H9 (cell line): ENCODE data around the gene MYH7. TPM values are rescaled to one million over a fixed set of nuclear protein-coding genes. Genes with fewer than 3 reads are reported as not detected.

Experiments used
- DNase-seq: peaks from one replicate; pipeline ENCODE4 v3.0.0-alpha.2; 2017
- H2AFZ ChIP-seq: one replicate; pipeline ENCODE4 v1.6.1; 2013; ENCODE audit warnings: mild to moderate bottlenecking, low read length, control low read depth, moderate library complexity
- H2AK5ac ChIP-seq: 2 replicates; pipeline ENCODE4 v1.6.1; 2013; ENCODE audit warnings: low read length, control low read depth, mixed read lengths; ENCODE audit not compliant: insufficient read length
- H2BK120ac ChIP-seq: one replicate; pipeline ENCODE4 v1.6.1; 2013; ENCODE audit warnings: low read depth, mild to moderate bottlenecking, low read length, control low read depth, inconsistent platforms; ENCODE audit not compliant: poor library complexity, severe bottlenecking
- H2BK12ac ChIP-seq: 2 replicates; pipeline ENCODE4 v1.6.1; 2013; ENCODE audit warnings: low read length, control low read depth, mixed read lengths, low read depth; ENCODE audit not compliant: insufficient read length
- H2BK15ac ChIP-seq: 2 replicates; pipeline ENCODE4 v1.6.1; 2013; ENCODE audit warnings: low read depth, low read length, control low read depth
- H2BK20ac ChIP-seq: one replicate; pipeline ENCODE4 v1.6.1; 2013; ENCODE audit warnings: low read depth, mild to moderate bottlenecking, low read length, control low read depth, inconsistent platforms; ENCODE audit not compliant: poor library complexity, severe bottlenecking
- H2BK5ac ChIP-seq: 2 replicates; pipeline ENCODE4 v1.6.1; 2013; ENCODE audit warnings: low read length, control low read depth, mixed read lengths; ENCODE audit not compliant: insufficient read length
- H3K14ac ChIP-seq: 2 replicates; pipeline ENCODE4 v1.6.1; 2013; ENCODE audit warnings: low read length, control low read depth; ENCODE audit not compliant: insufficient read depth
- H3K18ac ChIP-seq: 2 replicates; pipeline ENCODE4 v1.6.1; 2013; ENCODE audit warnings: low read depth, mild to moderate bottlenecking, mixed read lengths, low read length, control low read depth; ENCODE audit not compliant: insufficient read length
- H3K23ac ChIP-seq: 2 replicates; pipeline ENCODE4 v1.6.1; 2013; ENCODE audit warnings: low read length, control low read depth, mixed read lengths, low read depth; ENCODE audit not compliant: insufficient read length
- H3K23me2 ChIP-seq: 2 replicates; pipeline ENCODE4 v1.6.1; 2013; ENCODE audit warnings: low read depth, mild to moderate bottlenecking, mixed read lengths, low read length, control low read depth; ENCODE audit not compliant: insufficient read length, poor library complexity, severe bottlenecking
- H3K27ac ChIP-seq: 2 replicates; pipeline ENCODE4 v1.5.1; 2013; ENCODE audit warnings: low read length, control low read depth, mixed read lengths, low read depth; ENCODE audit not compliant: insufficient read length
- H3K27me3 ChIP-seq: 2 replicates; pipeline ENCODE4 v1.6.1; 2013; ENCODE audit warnings: low read length, control low read depth, inconsistent platforms; ENCODE audit not compliant: insufficient read depth
- H3K4ac ChIP-seq: 2 replicates; pipeline ENCODE4 v1.6.1; 2013; ENCODE audit warnings: low read depth, mild to moderate bottlenecking, control low read depth, inconsistent platforms, low read length, moderate library complexity
- H3K4me1 ChIP-seq: 2 replicates; pipeline ENCODE4 v1.6.1; 2013; ENCODE audit warnings: low read length, control low read depth, inconsistent platforms; ENCODE audit not compliant: insufficient read depth
- H3K4me2 ChIP-seq: 2 replicates; pipeline ENCODE4 v1.6.1; 2013; ENCODE audit warnings: low read length, control low read depth, mixed read lengths; ENCODE audit not compliant: insufficient read length, insufficient read depth
- H3K56ac ChIP-seq: 2 replicates; pipeline ENCODE4 v1.6.1; 2013; ENCODE audit warnings: low read depth, mild to moderate bottlenecking, mixed read lengths, low read length, control low read depth; ENCODE audit not compliant: insufficient read length
- H3K79me1 ChIP-seq: 2 replicates; pipeline ENCODE4 v1.6.1; 2013; ENCODE audit warnings: low read depth, mild to moderate bottlenecking, moderate library complexity, low read length, control low read depth, inconsistent platforms; ENCODE audit not compliant: insufficient read depth, poor library complexity, severe bottlenecking
- H3K79me2 ChIP-seq: 2 replicates; pipeline ENCODE4 v1.6.1; 2013; ENCODE audit warnings: low read length, control low read depth, inconsistent platforms; ENCODE audit not compliant: insufficient read depth
- H3K9ac ChIP-seq: 2 replicates; pipeline ENCODE4 v1.6.1; 2013; ENCODE audit warnings: low read length, control low read depth, mixed read lengths; ENCODE audit not compliant: insufficient read length; ENCODE audit errors: extremely low read depth
- H3K9me3 ChIP-seq: one replicate; pipeline ENCODE4 v1.6.1; 2013; ENCODE audit warnings: low read depth, low read length, inconsistent platforms; ENCODE audit not compliant: control insufficient read depth
- H3T11ph ChIP-seq: one replicate; pipeline ENCODE4 v1.6.1; 2013; ENCODE audit warnings: mild to moderate bottlenecking, low read length, control low read depth, inconsistent platforms
- H4K20me1 ChIP-seq: one replicate; pipeline ENCODE4 v1.6.1; 2013; ENCODE audit not compliant: control insufficient read depth, insufficient read length, insufficient read depth
- H4K5ac ChIP-seq: 2 replicates; pipeline ENCODE4 v1.6.1; 2013; ENCODE audit warnings: low read depth, mild to moderate bottlenecking, mixed read lengths, low read length, control low read depth; ENCODE audit not compliant: insufficient read length
- H4K8ac ChIP-seq: replicated peaks from 2 replicates; pipeline ENCODE4 v1.6.1; 2013; ENCODE audit warnings: low read length, control low read depth, mixed read lengths, low read depth; ENCODE audit not compliant: insufficient read length
- H4K91ac ChIP-seq: 2 replicates; pipeline ENCODE4 v1.6.1; 2013; ENCODE audit warnings: low read depth, mild to moderate bottlenecking, moderate library complexity, mixed read lengths, low read length, control low read depth; ENCODE audit not compliant: insufficient read length
- H3K27ac Mint-ChIP-seq, 3 experiments: 2 replicates in 2 of 3; 3 replicates in 1 of 3; pipeline ENCODE4 v1.8.0; 2020 to 2021; ENCODE audit warnings: mixed read lengths in 3 of 3, mild to moderate bottlenecking in 1 of 3, moderate library complexity in 1 of 3
- H3K27me3 Mint-ChIP-seq: 2 replicates; pipeline ENCODE4 v1.8.0; 2021; ENCODE audit warnings: low read depth, mild to moderate bottlenecking, moderate library complexity, mixed read lengths
- H3K36me3 Mint-ChIP-seq, 3 experiments: 2 replicates in 2 of 3; 3 replicates in 1 of 3; pipeline ENCODE4 v1.8.0; 2020 to 2021; ENCODE audit warnings: low read depth in 3 of 3, mixed read lengths in 3 of 3; ENCODE audit not compliant: insufficient read depth in 1 of 3
- H3K4me1 Mint-ChIP-seq, 2 experiments: 2 replicates each; pipeline ENCODE4 v1.8.0; 2020; ENCODE audit warnings: mixed read lengths in 2 of 2
- H3K4me3 Mint-ChIP-seq, 2 experiments: 2 replicates in 1 of 2; 3 replicates in 1 of 2; pipeline ENCODE4 v1.8.0; 2020 to 2021; ENCODE audit warnings: mild to moderate bottlenecking in 2 of 2, mixed read lengths in 2 of 2, moderate library complexity in 1 of 2
- H3K9me3 Mint-ChIP-seq, 2 experiments: 2 replicates in 1 of 2; 3 replicates in 1 of 2; pipeline ENCODE4 v1.8.0; 2020; ENCODE audit warnings: mild to moderate bottlenecking in 2 of 2, mixed read lengths in 2 of 2, moderate library complexity in 1 of 2
- total RNA-seq: library from RNA; stranded (reverse); gene quantifications from 2 replicates; pipeline ENCODE4 v1.2.1, GENCODE V29; 2021
- TF ChIP-seq, protein P1 (sequence below): fragments of 200-600 bp; sonication (generic); conservative IDR thresholded peaks from 3 replicates; pipeline ENCODE4 v1.8.0; 2021; ENCODE audit warnings: antibody characterized with exemption, mild to moderate bottlenecking

The MYH7 gene
- total RNA-seq, 1 experiment from 2014 or later, result not detected

DNA sequence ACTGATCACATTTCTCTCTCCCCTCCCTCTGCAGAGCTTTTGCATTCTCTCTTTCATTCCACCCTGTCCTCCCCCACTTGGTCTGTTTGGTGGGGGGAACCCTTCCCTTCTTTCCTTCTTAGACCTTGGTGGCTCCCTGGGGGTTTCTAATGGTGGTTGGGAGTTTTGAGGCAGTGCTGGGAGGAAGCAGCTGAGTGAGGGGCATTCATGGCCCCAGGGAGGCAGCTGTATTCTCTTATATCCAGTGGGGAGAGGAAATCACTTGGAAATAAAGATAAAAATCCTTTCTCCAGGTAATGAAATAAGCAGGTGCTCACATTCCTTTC is 47.3 kb upstream of the MYH7 start:
- H3K23me2 ChIP-seq, result no peaks in the 10 kb centered on the region
- no peak overlapping the region for H2BK5ac ChIP-seq
- no peaks in the 10 kb centered on the region for H3K79me2 ChIP-seq
- no peak overlapping the region for H3K56ac ChIP-seq
- H4K8ac ChIP-seq, result no peak overlapping the region
- no peak overlapping the region for H2AFZ ChIP-seq
- no peak overlapping the region for H3K23ac ChIP-seq
- H3K27ac ChIP-seq, result peak overlapping the region; percentile 20
- no peak overlapping the region for H4K91ac ChIP-seq
- H3K79me1 ChIP-seq, result no peaks in the 10 kb centered on the region
- H2BK20ac ChIP-seq, result peak overlapping the region; percentile 95
- no peaks in the 10 kb centered on the region; a peak in 1 of 5 replicates for H3K9me3 Mint-ChIP-seq
- no peak overlapping the region for H2BK12ac ChIP-seq
- peaks cover under 1 to 15% (median 7%) of the 10 kb centered on the region in 3 experiments for H3K36me3 Mint-ChIP-seq
- peak overlapping the region; percentile 40 for H2BK120ac ChIP-seq
- H3K27me3 Mint-ChIP-seq, result no peaks in the 10 kb centered on the region
- H3K4me2 ChIP-seq, result peak overlapping the region; percentile 18
- no peak overlapping the region for H3K9ac ChIP-seq
- H4K20me1 ChIP-seq, result no peaks in the 10 kb centered on the region
- TF ChIP-seq, protein P1, sequence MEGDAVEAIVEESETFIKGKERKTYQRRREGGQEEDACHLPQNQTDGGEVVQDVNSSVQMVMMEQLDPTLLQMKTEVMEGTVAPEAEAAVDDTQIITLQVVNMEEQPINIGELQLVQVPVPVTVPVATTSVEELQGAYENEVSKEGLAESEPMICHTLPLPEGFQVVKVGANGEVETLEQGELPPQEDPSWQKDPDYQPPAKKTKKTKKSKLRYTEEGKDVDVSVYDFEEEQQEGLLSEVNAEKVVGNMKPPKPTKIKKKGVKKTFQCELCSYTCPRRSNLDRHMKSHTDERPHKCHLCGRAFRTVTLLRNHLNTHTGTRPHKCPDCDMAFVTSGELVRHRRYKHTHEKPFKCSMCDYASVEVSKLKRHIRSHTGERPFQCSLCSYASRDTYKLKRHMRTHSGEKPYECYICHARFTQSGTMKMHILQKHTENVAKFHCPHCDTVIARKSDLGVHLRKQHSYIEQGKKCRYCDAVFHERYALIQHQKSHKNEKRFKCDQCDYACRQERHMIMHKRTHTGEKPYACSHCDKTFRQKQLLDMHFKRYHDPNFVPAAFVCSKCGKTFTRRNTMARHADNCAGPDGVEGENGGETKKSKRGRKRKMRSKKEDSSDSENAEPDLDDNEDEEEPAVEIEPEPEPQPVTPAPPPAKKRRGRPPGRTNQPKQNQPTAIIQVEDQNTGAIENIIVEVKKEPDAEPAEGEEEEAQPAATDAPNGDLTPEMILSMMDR, result no peak
- peak overlapping the region; percentile 60 to 97 (median 96) for H3K27ac Mint-ChIP-seq
- H3K18ac ChIP-seq, result peak overlapping the region; percentile 15
- no peak for DNase-seq
- H4K5ac ChIP-seq, result no peak overlapping the region
- H3T11ph ChIP-seq, result no peak overlapping the region
- H3K4me3 Mint-ChIP-seq, result peak overlapping the region; percentile 37 to 60
- no peak overlapping the region for H2AK5ac ChIP-seq
- H2BK15ac ChIP-seq, result no peak overlapping the region
- peaks cover 20% of the 10 kb centered on the region for H3K4me1 ChIP-seq
- peak overlapping the region; percentile 2; the same call in 1 of the 2 replicates for H3K14ac ChIP-seq
- peaks cover 58 to 64% of the 10 kb centered on the region in 2 experiments for H3K4me1 Mint-ChIP-seq
- no peaks in the 10 kb centered on the region for H3K9me3 ChIP-seq
- no peak overlapping the region for H3K4ac ChIP-seq
- no peaks in the 10 kb centered on the region for H3K27me3 ChIP-seq
